NCI-H2081 (cell line): ENCODE results near the gene INPP5B.
A peak's percentile ranks its signal among the peaks of the same experiment; 100 is the strongest.

Source experiments
- DNase-seq, 2 experiments: peaks; one replicate each; lab custom pipeline; 2025; lab: John Stamatoyannopoulos, UW

The INPP5B gene

DNA sequence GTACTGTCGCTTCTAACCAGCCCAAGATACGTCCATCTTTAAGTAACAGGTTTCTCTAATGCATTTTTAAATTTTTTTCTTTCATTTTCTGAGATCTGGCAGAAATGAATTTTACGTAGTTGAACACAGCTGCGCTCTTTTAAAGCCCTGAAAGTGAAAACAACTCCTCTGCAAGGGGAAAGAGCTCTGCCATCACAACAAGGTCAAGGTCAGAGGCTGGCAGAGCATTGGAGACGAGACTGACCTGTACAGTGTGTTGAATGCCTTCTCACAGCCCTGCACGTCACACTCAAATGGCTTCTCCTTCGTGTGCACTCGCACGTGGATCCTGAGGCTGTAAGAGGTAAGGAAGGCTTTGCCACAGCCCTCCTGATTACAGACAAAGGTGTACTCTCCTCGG lies 107.2 kb downstream of the INPP5B start:
- no peak for DNase-seq

DNA sequence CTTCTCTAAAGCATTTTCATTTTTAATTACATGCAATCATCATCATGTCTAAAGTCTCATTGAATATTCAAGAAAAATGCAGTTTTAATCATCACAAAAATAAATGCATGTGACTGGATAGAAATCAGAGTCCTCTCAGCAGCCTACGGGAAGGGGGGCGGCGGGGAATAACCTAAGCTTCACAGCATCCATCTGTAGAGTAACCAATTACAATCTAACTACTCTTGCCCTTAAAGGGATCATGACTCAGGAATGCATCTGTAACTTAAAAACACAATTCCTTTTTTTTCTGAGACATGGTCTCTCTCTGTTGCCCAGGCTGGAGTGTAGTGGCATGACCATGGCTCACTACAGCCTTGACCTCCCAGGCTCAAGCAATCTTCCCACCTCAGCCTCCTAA lies 110.1 kb downstream of the INPP5B start:
- DNase-seq: no peak

DNA sequence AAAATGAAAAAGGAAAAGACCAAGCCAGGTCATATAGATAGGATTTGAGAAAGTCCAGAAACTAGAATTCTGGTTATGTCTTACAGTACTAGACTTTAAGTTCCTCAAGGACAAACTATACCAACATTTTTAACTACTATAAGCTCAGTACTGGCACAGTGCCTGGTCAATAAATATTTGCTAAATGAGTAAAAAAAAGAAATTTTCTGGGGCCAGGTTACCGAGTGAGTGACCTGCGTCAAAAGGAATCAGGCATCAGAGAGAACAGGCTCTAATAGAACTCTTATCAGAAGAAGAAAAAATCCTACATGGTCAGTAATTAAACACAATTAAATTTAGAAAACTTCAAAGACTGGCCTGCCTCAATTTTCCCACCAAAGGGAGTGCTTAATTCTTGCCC lies 115.0 kb downstream of the INPP5B start:
- DNase-seq: no peak

DNA sequence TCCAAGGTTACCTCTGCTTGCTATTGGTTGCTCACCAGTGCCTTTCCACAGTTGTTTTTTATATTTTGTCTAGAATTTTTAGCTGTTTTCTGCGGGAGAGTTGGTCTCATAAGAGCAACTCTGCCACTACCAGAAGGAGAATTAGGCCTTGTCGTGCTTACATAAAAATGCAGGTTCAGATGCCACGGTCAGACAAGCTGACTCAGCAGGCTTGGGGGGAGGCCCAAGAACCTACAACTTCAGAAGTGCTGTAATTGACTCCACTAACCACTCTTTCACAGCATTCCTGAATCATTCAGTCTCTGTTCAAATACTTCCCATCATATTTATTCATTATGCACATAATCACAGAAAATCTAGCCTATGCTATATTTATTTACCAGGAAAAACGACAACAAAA lies 115.7 kb downstream of the INPP5B start:
- DNase-seq: no peak

DNA sequence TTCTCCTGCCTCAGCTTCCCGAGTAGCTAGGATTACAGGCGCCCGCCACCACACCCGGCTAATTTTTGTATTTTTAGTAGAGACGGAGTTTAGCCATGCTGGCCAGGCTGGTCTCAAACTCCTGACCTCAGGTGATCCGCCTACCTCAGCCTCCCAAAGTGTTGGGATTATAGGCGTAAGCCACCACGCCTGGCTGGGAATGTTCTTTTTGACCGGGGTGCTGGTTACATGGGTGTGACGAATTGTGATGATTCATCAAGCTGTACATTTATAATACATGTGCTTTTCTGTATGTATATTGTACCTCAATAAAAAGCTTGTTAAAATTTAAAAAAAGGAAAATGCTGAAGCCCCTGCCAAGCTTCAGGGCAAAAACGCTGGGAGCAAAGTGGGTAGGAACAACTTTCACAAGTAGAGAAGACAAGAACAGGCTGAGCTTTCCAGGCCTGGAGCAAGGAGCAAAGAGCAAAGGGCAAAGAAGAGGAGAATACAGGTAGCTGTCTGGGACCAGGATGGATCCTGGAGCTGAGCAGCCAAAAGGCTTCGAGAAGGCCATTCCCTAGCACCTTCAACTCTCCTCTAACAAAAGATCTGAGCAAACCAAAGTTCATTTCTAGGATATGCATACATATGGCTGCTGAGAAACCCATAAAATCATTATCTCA lies 118.3 kb downstream of the INPP5B start:
- DNase-seq: no peak

DNA sequence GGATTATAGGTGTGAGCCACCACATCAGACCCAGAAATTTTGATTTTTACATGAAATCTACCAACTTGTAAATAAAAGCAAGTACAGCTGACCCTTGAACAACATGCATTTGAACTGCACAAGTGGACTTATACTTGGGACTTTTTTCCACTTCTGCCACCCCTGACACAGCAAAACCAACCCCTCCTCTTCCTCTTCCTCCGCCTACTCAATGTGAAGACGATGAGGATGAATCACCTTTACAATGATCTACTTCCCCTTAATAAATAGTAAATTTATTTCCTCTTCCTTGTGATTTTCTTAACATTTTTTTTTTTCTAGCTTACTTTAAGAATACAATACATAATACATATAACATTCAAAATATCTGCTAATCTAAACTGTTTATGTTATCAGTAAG lies 121.3 kb downstream of the INPP5B start:
- DNase-seq: no peak

DNA sequence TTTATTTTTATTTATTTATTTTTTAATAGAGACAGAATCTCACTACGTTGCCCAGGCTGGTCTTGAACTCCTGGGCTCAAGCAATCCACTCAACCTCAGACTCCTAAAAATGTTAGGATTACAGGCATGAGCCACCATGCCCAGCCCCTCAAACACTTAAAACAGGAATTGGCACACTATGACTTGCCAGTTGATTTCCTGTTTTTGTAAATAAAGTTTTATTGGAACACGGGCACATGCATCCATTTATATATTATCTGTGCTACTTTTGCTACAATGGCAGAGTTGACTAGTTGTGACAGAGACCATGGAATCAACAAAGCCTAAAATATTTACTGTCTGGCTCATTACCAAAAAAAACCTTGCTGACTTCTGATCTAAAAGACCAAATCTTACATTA lies 122.9 kb downstream of the INPP5B start:
- no peak for DNase-seq

DNA sequence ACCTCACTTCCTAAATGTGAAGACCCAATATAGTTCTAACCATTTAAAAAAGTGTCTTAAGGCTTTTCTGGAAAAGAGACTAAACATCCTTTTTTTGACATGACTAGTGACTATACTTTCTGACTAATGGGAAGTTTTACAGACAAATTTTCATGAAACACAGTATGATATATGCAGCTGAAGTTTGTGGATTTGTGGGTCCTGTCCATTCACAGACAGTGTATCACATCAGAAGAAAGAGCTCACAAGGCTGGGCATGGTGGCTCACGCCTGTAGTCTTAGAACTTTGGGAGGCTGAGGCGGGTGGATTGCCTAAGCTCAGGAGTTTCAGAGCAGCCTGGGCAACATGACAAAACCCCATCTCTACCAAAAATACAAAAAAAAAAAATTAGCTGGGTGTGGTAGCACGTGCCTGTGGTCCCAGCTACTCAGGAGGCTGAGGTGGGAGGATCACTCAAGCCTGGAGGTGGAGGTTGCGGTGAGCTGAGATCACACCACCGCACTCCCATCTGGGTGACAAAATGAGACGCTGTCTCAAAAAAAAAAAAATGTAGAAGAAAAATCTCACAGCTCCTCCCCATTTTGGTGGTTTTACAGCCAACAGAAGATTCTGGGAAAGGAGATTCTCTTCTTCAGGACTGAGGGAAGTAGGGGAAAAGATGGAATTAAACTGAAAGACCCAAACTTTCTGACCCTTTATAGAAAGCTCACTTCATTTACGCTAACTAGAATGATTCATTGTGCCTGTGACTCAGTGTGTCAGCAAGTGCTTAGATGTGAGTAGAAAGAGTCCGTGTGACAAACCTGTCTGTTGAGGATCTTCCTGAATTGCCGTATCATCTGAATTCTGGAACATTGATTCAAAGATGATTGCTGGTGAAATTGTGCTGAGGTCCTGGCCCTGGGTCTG lies 123.7 kb downstream of the INPP5B start:
- no peak for DNase-seq

DNA sequence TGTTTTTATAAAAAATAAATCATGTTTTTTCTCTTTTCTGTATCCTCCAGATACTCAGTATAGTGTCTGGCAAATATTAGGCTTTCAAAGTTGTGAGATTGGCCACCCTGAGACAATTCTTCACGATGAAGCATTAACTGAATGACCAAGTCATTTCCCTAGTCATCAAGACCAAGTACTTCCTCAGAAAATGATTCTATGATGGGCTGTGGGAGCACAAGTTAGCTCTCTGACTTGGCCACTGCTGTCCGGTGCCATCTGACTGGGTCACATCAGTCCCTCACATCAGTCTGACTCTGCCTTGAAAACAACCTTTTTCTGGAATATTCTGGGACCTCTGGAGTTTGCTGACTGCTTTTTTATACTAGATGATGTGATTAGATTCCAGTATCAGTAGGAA lies 125.4 kb downstream of the INPP5B start:
- DNase-seq: no peak

DNA sequence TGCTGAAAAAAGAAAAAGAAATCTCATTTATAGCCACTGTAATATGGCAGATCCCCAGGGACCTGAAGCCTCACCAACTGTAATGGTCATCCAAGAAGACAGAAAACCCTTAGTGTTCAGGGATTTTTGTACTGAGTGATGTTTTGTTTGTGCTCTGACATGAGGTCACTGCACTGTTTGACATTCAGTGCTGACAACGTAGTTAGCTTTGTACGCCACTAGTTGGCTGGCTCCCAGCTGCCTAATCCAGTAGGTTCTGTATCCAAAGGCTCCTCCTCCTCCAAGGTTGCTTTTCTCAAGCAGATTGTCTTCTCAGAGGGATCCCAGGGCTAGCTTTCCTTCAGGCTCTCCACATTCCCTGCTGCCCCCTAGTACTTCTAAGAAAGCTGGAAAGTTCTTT lies 129.4 kb downstream of the INPP5B start:
- DNase-seq: peak in 1 of 2 experiments; percentile 25

DNA sequence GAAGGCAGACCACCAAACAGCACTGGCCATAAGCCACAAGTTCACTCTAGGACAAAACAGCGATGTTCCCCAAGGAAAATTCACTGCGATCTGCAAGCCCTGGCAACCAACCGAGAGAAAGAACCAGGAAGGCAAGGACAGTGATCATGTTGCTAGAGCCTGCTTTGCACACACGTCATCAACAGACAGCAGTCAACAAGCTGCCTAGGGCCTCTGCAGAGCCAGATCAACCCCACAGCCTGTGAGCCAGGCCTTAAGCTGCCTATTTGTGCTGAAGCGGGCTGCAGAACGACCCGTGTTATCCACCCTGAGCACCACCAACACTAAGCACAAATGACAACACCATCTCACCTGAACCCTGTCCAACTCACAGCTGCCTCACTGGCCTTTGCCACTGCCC lies 132.6 kb downstream of the INPP5B start:
- no peak for DNase-seq

DNA sequence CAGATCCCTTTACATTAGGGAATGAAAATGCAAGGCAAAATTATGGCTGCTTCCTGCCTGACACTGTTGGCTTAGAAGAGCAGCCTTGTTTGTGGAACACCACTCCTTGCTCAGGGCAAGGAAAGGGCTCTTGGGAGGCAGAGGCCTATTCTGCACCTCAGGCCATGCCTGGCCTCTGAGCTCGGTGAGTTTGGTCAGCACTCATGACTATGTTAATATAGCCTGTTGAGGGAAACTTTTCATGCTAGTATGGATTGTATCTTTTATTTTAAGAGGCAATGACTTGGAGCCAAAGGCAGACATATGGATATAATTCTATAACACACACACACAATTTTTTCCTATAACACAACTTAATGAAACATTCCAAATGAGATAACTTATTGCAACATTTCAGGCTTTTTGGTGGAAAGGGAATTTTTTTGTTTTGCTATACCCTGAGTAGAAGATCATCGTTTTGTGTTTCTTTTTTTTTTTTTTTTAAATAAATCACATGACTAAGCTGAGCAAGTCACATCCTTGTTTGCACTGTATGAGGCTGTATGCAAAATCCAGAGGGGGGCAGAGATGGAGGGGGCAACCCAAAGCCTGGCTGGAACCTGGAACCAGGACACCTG lies 133.2 kb downstream of the INPP5B start:
- DNase-seq: no peak

DNA sequence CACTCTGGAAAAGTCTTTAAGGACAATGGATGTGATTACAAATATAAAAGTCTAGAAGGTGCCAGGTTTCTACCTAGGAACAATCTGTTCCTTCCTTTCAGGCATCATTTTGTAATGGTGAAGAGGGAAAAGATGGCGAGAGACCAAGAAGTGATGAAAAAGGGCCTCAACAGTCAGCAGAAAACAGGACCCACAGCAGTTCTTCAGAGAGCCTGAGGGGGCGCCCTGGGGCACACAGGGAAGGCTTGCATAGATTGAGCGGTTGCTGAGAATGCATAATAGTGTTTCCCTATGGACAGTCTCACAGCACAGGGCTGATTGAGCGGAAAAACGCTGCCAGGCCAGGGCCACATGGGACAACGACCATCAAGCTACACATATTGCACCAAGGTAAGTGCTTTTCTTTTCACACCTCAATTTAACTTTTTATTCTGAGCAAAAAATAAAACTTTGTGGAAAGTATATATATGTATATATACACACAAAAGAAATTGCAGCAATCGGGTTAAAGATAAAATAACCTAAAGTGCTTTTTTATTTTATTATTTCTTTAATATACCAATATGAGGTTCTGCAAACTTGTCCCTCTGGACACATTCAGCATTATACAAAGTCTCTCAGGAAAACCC lies 135.7 kb downstream of the INPP5B start:
- DNase-seq: peak; percentile 87 to 88
